Umbilical cord (tissue), 2 donors: ENCODE measurements around the gene NEDD8. TPM values are rescaled to one million over a fixed set of nuclear protein-coding genes. Genes with fewer than 3 reads are reported as not detected.

ENCODE experiments used
- DNase-seq: peaks from one replicate; pipeline ENCODE4 v3.0.0-alpha.2; 2015; ENCODE audit warnings: low spot score
- total RNA-seq: library from RNA; depleted of rRNA; stranded (reverse); fragments of >200 nt; gene quantifications from one replicate; pipeline ENCODE4 v1.2.3, GENCODE V29; 2014; ENCODE audit warnings: low replicate concordance; ENCODE audit not compliant: insufficient read depth

The NEDD8 gene
- 68.6 TPM for total RNA-seq

GRCh38 chr14:24232121-24232644 lies at the start of gene NEDD8:
Gene NEDD8, minus strand, starts transcription at chr14:24232367. Its CDS starts 100 bp downstream, at chr14:24232267.
- peak; percentile 96 for DNase-seq

GRCh38 chr14:24281636-24282035 lies 49.5 kb upstream of the NEDD8 start:
- DNase-seq, result no peak

- peak; percentile 40 for DNase-seq
Observed at GRCh38 chr14:24280797-24281460, 48.8 kb upstream of the NEDD8 start.

- DNase-seq, result no peak
Observed at GRCh38 chr14:24279301-24280186, 47.4 kb upstream of the NEDD8 start.

- DNase-seq, result no peak
Observed at GRCh38 chr14:24278424-24278823, 46.3 kb upstream of the NEDD8 start.

GRCh38 chr14:24277606-24278321 lies 45.6 kb upstream of the NEDD8 start:
- no peak for DNase-seq

- DNase-seq, result no peak
Observed at GRCh38 chr14:24277071-24277470, 44.9 kb upstream of the NEDD8 start.

- DNase-seq, result no peak
Observed at GRCh38 chr14:24274101-24274543, 42.0 kb upstream of the NEDD8 start.

GRCh38 chr14:24273422-24273998 lies 41.3 kb upstream of the NEDD8 start:
- no peak for DNase-seq

GRCh38 chr14:24272467-24272866 lies 40.3 kb upstream of the NEDD8 start:
- DNase-seq, result peak; percentile 52

- no peak for DNase-seq
Observed at GRCh38 chr14:24271834-24272263, 39.7 kb upstream of the NEDD8 start.

GRCh38 chr14:24271134-24271833 lies 39.1 kb upstream of the NEDD8 start, which contains the start of gene RABGGTA:
Gene RABGGTA, minus strand, starts transcription at chr14:24271597. Its CDS starts 482 bp downstream, at chr14:24271115.
- DNase-seq, result peak; percentile 91

- DNase-seq, result no peak
Observed at GRCh38 chr14:24270537-24271133, 38.5 kb upstream of the NEDD8 start.

- no peak for DNase-seq
Observed at GRCh38 chr14:24269910-24270536, 37.9 kb upstream of the NEDD8 start.

GRCh38 chr14:24269368-24269767 lies 37.2 kb upstream of the NEDD8 start:
- DNase-seq, result no peak

- DNase-seq, result no peak
Observed at GRCh38 chr14:24268225-24268624, 36.1 kb upstream of the NEDD8 start.

- no peak for DNase-seq
Observed at GRCh38 chr14:24267516-24267915, 35.3 kb upstream of the NEDD8 start.

- DNase-seq, result no peak
Observed at GRCh38 chr14:24266344-24267244, 34.4 kb upstream of the NEDD8 start.

- peak; percentile 55 for DNase-seq
Observed at GRCh38 chr14:24264298-24264697, 32.1 kb upstream of the NEDD8 start.
